PFSK-1 (cell line): ENCODE results near the gene LIPA.

ENCODE experiments used
- FOXP2 ChIP-seq: optimal IDR thresholded peaks from 2 replicates; pipeline ENCODE3; 2011; ENCODE audit warnings: borderline replicate concordance, control low read depth, inconsistent platforms; ENCODE audit not compliant: insufficient read depth; ENCODE audit errors: extremely low read length, extremely low read depth
- POLR2AphosphoS5 ChIP-seq: IDR thresholded peaks from 2 replicates; pipeline ENCODE4 v1.6.1; 2012; ENCODE audit warnings: low read depth, mild to moderate bottlenecking, control low read depth, low read length, moderate library complexity
- SIN3A ChIP-seq: IDR thresholded peaks from 2 replicates; pipeline ENCODE4 v1.6.1; 2012; ENCODE audit warnings: mild to moderate bottlenecking, low read length, moderate library complexity, borderline replicate concordance; ENCODE audit not compliant: insufficient read depth
- TAF1 ChIP-seq: IDR thresholded peaks from 2 replicates; pipeline ENCODE4 v1.6.1; 2012; ENCODE audit warnings: low read length, control low read depth, borderline replicate concordance; ENCODE audit not compliant: insufficient read depth
- TF ChIP-seq, protein P1 (sequence below), 2 experiments: IDR thresholded peaks; 2 replicates each; pipeline versions ENCODE4 v1.6.1 to v1.8.0; 2011 to 2012; ENCODE audit warnings: low read depth in 2 of 2, low read length in 2 of 2, control low read depth in 1 of 2, inconsistent platforms in 1 of 2, mild to moderate bottlenecking in 1 of 2, moderate library complexity in 1 of 2; ENCODE audit not compliant: insufficient read depth in 1 of 2

The LIPA gene

GRCh38 chr10:89226891-89227290, 24.7 kb downstream of the LIPA start:
- TF ChIP-seq FOXP2 (no peak), POLR2AphosphoS5 (no peak), TAF1 (no peak), SIN3A (no peak)
- TF ChIP-seq, protein P1, sequence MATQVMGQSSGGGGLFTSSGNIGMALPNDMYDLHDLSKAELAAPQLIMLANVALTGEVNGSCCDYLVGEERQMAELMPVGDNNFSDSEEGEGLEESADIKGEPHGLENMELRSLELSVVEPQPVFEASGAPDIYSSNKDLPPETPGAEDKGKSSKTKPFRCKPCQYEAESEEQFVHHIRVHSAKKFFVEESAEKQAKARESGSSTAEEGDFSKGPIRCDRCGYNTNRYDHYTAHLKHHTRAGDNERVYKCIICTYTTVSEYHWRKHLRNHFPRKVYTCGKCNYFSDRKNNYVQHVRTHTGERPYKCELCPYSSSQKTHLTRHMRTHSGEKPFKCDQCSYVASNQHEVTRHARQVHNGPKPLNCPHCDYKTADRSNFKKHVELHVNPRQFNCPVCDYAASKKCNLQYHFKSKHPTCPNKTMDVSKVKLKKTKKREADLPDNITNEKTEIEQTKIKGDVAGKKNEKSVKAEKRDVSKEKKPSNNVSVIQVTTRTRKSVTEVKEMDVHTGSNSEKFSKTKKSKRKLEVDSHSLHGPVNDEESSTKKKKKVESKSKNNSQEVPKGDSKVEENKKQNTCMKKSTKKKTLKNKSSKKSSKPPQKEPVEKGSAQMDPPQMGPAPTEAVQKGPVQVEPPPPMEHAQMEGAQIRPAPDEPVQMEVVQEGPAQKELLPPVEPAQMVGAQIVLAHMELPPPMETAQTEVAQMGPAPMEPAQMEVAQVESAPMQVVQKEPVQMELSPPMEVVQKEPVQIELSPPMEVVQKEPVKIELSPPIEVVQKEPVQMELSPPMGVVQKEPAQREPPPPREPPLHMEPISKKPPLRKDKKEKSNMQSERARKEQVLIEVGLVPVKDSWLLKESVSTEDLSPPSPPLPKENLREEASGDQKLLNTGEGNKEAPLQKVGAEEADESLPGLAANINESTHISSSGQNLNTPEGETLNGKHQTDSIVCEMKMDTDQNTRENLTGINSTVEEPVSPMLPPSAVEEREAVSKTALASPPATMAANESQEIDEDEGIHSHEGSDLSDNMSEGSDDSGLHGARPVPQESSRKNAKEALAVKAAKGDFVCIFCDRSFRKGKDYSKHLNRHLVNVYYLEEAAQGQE (IDR thresholded peaks at IDR 0.05; ENCODE audit: insufficient read depth in 1 of 2, low read depth in 2 of 2, low read length in 2 of 2): no peak

- TF ChIP-seq TAF1: no peak
Measured at GRCh38 chr10:89224739-89225443, 26.7 kb downstream of the LIPA start.

GRCh38 chr10:89221919-89222318, 29.7 kb downstream of the LIPA start:
- TF ChIP-seq TAF1: no peak
- no peak for TF ChIP-seq POLR2AphosphoS5
- no peak for TF ChIP-seq SIN3A
- no peak for TF ChIP-seq FOXP2
- TF ChIP-seq, protein P1 (IDR thresholded peaks at IDR 0.05; ENCODE audit: insufficient read depth in 1 of 2, low read depth in 2 of 2, low read length in 2 of 2): no peak

DNA sequence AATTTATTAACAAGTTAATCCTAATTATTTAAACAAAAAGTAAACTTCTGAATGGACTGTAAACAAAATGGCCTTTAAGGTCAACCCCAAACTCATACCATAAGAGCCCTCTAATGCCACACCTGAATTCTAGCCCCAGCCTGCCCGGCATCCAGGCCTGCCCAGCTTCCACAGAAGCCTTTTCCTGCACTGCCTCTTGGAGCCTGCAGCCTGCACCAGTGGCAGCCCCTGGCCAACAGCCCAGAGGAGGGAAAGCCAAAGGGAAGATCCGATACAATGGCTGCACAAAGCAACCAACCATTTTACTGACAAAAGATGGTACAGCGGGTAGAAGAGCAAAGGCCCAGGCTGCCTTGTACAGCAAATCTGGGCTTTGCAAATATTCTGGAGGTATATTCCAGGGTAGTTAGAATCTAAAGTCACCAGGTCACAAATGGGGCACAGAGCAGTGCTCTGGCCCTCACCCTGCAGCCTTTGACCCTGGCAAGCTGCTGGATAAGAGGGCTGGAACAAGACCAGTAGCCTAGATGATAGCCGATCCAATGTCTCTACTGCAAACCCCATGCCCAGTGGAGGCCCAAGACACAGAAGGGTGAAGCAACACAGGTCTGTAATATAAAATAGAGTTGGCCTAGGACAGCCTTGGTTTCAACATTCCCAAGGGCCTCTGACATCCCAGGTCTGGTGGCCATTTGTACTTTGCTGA, 31.9 kb downstream of the LIPA start:
- no peak for TF ChIP-seq FOXP2
- no peak for TF ChIP-seq POLR2AphosphoS5
- TF ChIP-seq, protein P1 (IDR thresholded peaks at IDR 0.05; ENCODE audit: insufficient read depth in 1 of 2, low read depth in 2 of 2, low read length in 2 of 2): no peak
- no peak for TF ChIP-seq SIN3A
- no peak for TF ChIP-seq TAF1

DNA sequence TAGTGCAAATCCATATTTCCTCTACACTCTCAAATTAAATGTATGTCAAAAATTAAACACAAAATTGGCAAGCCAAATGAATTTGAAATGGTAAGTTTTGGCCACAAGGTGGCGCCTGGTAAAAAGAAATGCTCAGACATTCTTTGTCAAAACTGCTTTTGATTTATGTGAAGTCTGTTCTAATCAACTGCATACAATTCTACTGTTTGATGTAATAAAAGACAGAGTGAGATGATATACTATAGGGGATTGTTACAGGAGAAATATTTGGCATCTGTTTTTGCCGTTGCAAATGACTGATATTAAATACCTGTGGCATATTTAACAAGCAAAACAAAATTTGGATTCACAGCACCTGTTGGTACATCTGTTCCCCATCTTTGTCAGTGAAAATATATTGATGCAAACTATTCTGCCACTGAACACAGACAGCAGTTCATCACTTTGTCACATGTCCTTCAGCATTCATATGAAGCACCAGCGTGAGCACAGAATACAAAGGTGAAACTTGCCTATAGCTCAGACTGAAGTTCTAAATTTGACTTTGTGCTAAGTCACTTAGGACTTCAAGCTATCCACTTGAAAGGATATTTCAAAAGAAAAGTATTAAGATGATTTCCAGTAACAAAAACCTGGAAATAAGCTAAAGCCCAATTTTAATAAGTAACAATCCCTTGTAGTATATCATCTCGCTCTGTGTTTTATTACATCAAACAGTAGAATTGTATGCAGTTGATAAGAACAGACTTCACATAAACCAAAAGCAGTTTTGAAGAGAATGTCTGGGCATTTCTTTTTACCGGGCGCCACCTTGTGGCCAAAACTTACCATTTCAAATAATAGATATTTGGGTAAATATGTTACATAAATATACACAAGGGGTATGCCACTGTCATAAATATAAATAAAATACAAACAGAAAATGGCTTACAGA, 34.3 kb downstream of the LIPA start:
- TF ChIP-seq POLR2AphosphoS5 (no peak), FOXP2 (no peak), SIN3A (no peak), TAF1 (no peak)
- TF ChIP-seq, protein P1 (IDR thresholded peaks at IDR 0.05; ENCODE audit: insufficient read depth in 1 of 2, low read depth in 2 of 2, low read length in 2 of 2): no peak
